Ovary (tissue), 3 donors: ENCODE measurements around the gene KCNQ5.

Source experiments
- EP300 ChIP-seq: sonication (generic); formaldehyde crosslinking; IDR thresholded peaks from one replicate; pipeline ENCODE4 v1.6.1; 2017; ENCODE audit warnings: antibody characterized with exemption
- TF ChIP-seq, protein P1 (sequence below), 3 donors: fragments of 450-650 bp in 2 of 3; fragments of 200-600 bp in 1 of 3; IDR thresholded peaks; one replicate each; pipeline versions ENCODE4 v1.5.1 to v1.8.0; 2016 to 2022; ENCODE audit warnings: antibody characterized with exemption in 3 of 3, mild to moderate bottlenecking in 1 of 3
- donor health status: DM: no; HTN: no; CAD: no.

DNA sequence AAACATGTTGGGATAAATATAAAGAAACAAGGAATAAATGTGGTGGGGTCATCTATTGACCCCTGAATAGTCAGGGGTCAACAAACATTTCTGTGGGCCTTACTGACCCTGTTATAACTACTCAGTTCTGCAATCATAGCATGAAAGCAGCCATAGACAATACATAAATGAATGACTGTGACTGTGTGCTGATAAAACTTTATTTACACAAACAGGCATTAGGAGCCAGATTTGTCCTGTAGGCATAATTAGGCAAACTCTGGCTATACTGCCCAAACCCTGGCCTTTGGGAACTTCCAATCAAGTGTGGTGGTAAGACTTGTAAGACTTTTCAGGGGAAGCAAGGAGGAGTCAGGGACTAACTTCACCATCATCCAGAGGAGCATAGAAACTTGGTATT is 380.7 kb downstream of the KCNQ5 start:
- TF ChIP-seq, protein P1, sequence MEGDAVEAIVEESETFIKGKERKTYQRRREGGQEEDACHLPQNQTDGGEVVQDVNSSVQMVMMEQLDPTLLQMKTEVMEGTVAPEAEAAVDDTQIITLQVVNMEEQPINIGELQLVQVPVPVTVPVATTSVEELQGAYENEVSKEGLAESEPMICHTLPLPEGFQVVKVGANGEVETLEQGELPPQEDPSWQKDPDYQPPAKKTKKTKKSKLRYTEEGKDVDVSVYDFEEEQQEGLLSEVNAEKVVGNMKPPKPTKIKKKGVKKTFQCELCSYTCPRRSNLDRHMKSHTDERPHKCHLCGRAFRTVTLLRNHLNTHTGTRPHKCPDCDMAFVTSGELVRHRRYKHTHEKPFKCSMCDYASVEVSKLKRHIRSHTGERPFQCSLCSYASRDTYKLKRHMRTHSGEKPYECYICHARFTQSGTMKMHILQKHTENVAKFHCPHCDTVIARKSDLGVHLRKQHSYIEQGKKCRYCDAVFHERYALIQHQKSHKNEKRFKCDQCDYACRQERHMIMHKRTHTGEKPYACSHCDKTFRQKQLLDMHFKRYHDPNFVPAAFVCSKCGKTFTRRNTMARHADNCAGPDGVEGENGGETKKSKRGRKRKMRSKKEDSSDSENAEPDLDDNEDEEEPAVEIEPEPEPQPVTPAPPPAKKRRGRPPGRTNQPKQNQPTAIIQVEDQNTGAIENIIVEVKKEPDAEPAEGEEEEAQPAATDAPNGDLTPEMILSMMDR (IDR thresholded peaks at IDR 0.05), result no peak
- TF ChIP-seq EP300, result no peak
